ENCODE results near the gene ZFYVE28. TPM values are rescaled to one million over a fixed set of nuclear protein-coding genes. Genes with fewer than 3 reads are reported as not detected.

The ZFYVE28 gene
- total RNA-seq, 4 donors from 2014 or later = 8.9 to 19.1 (median 16.4) TPM

DNA sequence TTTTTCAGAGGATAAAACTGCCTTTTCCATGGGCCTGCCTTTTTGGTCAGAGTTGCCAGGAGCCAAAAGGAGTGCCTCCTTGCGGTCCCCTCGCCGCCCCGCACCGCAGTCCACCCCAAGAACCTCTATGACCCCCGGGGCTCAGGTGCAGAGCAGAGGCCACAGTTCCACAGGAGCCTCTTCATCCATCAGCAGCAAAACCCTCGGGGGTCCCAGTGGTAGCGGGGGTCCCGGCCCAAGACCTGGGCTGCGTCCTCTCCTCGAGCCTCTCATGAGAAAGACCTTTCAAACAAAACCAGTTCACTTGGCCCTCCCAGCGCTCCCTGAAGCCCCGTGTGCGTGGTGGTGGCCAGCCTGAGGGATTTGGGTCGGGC, 16.8 kb downstream of the ZFYVE28 start:
- H3K36me3 ChIP-seq = no peaks in the 10 kb centered on the region
- DNase-seq = no peak
- intact Hi-C loops (cut with DNase I) = no loop called here
- no peak overlapping the region for H3K4me3 ChIP-seq (replicated peaks in 1 of 3)
- peaks cover 4 to 15% of the 10 kb centered on the region in 2 donors for H3K4me1 ChIP-seq
- TF ChIP-seq, protein P1, sequence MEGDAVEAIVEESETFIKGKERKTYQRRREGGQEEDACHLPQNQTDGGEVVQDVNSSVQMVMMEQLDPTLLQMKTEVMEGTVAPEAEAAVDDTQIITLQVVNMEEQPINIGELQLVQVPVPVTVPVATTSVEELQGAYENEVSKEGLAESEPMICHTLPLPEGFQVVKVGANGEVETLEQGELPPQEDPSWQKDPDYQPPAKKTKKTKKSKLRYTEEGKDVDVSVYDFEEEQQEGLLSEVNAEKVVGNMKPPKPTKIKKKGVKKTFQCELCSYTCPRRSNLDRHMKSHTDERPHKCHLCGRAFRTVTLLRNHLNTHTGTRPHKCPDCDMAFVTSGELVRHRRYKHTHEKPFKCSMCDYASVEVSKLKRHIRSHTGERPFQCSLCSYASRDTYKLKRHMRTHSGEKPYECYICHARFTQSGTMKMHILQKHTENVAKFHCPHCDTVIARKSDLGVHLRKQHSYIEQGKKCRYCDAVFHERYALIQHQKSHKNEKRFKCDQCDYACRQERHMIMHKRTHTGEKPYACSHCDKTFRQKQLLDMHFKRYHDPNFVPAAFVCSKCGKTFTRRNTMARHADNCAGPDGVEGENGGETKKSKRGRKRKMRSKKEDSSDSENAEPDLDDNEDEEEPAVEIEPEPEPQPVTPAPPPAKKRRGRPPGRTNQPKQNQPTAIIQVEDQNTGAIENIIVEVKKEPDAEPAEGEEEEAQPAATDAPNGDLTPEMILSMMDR (IDR thresholded peaks at IDR 0.05) = no peak
- no peak for TF ChIP-seq POLR2A (IDR thresholded peaks at IDR 0.05)
- no peak overlapping the region for H3K27ac ChIP-seq
- 87% methylated on average over 5 of the region's 15 CpGs; no CpG with 5 or more reads in 1 of the 2 donors for WGBS, 2 donors
- no peaks in the 10 kb centered on the region for H3K9me3 ChIP-seq
- H3K27me3 ChIP-seq = no peaks in the 10 kb centered on the region

DNA sequence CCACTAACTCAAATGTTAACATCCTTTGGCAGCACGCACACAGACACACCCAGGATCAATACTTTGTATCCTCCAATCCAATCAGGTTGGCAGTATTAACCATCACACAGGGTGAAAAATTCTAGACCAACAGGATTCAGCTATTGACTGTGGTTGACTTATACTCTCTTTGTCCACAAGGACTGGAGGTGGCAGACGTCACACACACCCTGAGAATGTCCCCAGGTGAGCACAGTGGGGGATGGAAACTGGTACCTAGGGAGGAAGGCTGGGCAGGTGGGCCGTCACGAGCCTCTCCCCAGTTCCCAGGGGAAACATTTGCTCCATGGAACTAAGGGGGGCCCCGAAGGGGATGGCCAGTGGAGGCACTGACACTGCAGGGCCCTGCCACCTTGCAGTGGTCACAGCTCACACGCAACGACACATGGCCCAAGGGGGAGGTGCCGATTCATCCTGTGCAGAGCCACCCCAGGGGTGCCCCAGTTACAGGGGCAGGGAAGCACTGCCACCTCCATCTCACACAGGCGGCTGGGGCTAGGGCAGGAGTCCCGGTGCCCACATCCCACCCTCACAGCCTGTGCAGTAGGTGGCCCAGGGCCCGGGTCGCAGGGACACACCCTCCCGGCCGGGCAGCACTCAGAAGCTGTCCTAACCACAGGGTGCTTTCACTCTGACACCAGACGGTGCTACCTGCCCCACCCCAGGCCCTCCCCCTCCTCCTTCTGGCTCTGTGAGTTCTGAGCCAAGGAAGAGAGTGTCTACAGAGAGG, 17.4 kb downstream of the ZFYVE28 start:
- no peak for DNase-seq
- Histone ChIP-seq H3K4me3 (replicated peaks in 1 of 3) (no peak overlapping the region), H3K27ac (no peak overlapping the region), H3K4me1 (peaks cover 4 to 15% of the 10 kb centered on the region in 2 donors), H3K9me3 (no peaks in the 10 kb centered on the region), H3K27me3 (no peaks in the 10 kb centered on the region), H3K36me3 (no peaks in the 10 kb centered on the region)
- no peak for TF ChIP-seq POLR2A (IDR thresholded peaks at IDR 0.05)
- TF ChIP-seq, protein P1 (IDR thresholded peaks at IDR 0.05) = no peak
- intact Hi-C loops (cut with DNase I) = no loop called here
- 78 to 83% methylated on average over 9 of the region's 15 CpGs for WGBS, 2 donors

DNA sequence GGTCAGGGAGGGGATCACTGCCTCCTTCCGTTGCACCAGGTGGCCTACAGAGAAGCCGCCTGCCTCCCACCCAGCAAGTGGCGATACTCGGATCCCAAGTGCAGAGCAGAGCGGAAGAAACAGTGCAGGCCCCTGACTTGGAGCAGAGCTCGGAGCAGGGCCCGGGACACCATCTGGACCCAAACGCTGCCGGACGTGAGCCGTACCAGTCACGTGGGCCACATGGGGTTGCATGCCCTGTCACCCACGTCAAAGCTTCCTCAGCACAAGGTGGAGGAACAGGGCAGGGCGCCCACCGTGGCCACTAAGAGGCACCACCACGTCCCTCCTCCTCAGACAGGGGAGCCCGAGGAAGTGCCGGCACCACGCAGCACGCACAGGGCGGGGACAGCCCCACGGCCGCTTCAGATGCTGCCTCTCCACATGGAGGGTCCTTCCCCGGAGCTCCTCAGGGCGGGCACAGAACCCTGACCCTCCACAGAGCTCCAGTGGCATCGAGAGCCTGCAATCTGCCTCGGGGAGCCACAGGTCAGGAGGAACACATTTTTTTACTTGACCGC, 18.7 kb downstream of the ZFYVE28 start:
- no peaks in the 10 kb centered on the region for H3K27me3 ChIP-seq
- no peak for DNase-seq
- TF ChIP-seq POLR2A (IDR thresholded peaks at IDR 0.05) = no peak
- TF ChIP-seq, protein P1 (IDR thresholded peaks at IDR 0.05) = no peak
- WGBS, 2 donors = 76 to 85% methylated on average over 17 to 28 of the region's 28 CpGs
- intact Hi-C loops (cut with DNase I) = no loop called here
- H3K4me1 ChIP-seq = peaks cover 4 to 15% of the 10 kb centered on the region in 2 donors
- no peak overlapping the region for H3K4me3 ChIP-seq (replicated peaks in 1 of 3)
- H3K36me3 ChIP-seq = no peaks in the 10 kb centered on the region
- H3K9me3 ChIP-seq = no peaks in the 10 kb centered on the region
- no peak overlapping the region for H3K27ac ChIP-seq

DNA sequence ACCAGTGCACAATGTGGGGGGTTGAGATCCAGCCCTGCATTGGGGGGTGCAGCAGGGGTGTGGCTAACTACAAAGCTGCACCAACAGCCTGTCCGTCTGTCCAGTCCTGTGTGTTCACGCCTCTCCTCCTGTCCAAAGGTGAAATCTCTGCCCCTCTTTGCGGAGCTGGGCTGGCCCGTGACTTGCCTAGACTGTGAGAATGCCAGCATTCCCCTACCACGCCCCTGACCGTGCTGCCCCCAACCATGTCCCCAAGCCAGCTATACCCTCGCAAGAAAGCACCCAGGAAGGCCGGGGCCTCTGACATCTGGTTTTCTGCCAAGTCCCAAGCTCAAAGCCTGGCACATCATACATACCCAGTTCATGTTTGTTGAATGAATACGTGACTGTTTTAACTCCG, 19.2 kb downstream of the ZFYVE28 start:
- intact Hi-C loops (cut with DNase I) = no loop called here
- Histone ChIP-seq H3K36me3 (no peaks in the 10 kb centered on the region), H3K9me3 (no peaks in the 10 kb centered on the region), H3K27ac (no peak overlapping the region), H3K4me1 (peaks cover 4 to 15% of the 10 kb centered on the region in 2 donors), H3K4me3 (replicated peaks in 1 of 3) (no peak overlapping the region), H3K27me3 (no peaks in the 10 kb centered on the region)
- no peak for DNase-seq
- no peak for TF ChIP-seq POLR2A (IDR thresholded peaks at IDR 0.05)
- TF ChIP-seq, protein P1 (IDR thresholded peaks at IDR 0.05) = no peak
- WGBS, 2 donors = 86 to 93% methylated on average over 10 of the region's 10 CpGs
